ENCODE results near the gene SLA2.

SLA2 gene

DNA sequence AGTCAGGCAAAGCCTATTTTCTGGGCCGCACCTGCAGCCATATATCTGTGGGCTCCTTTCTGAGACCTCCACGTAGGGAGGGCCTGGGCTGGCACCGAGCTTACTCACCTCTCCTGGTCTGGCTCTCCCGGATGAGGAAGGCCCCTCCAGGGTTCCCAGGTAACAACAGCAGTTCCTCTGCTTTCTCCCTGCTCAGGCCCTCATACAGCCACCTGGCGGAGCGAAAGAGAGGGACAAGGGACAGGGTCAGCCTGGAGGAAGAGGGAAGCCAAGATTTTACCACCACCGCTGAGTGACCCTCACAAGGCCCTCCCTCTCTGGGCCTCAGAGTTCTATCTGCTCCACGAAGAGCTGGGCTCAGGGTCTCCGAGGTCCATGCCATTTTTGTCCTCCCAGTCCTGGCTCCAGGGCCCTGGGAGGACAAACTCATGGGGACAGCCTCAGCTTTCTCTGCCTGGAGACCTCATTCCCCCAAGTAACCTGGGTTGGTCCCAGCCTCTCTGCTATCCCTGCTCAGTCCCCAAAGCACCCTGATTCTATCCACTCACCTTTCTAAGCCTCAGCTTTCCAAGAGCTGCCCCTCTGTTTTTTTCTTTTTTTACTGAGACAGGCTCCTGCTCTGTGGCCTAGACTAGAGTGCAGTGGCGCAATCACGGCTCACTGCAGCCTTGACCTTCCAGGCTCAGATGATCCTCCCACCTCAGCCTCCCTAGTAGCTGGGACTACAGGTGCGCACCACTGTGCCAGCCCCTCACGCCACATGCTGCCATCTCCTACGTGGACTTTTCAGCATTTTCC is 13.3 kb downstream of the SLA2 start:
- Histone ChIP-seq H3K27me3 (ENCODE audit: control insufficient read depth, insufficient read depth, low read length, poor library complexity, severe bottlenecking) (no peaks in the 10 kb centered on the region), H3K4me3 (ENCODE audit: insufficient read depth, low read depth, low read length) (no peak overlapping the region), H3K27ac (ENCODE audit: insufficient read depth, low read depth, low read length, poor library complexity, severe bottlenecking) (no peak overlapping the region), H3K9me3 (ENCODE audit: control insufficient read depth, low read length) (no peaks in the 10 kb centered on the region), H3K36me3 (ENCODE audit: control insufficient read depth, insufficient read depth, low read length) (no peaks in the 10 kb centered on the region), H3K4me1 (ENCODE audit: control insufficient read depth, insufficient read depth, low read length) (no peaks in the 10 kb centered on the region)
- WGBS, 2 experiments: 80 to 82% methylated on average over 14 of the region's 14 CpGs

DNA sequence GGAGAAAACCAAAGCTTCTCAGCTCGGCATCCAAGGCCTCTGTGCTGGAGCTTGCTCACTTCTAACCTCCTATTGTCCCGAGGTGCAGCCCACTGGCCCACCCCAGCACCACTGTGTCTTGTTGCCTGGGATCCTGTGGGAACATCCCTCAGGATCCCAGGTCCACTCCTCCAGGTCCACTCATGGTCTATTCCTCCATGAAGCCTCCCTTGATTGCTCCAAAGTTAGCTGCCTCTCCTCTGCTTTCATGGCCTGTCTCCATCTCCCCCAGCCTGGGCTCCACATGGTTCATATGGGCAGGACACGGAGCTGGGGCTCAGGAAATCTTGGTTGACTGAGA is 13.9 kb downstream of the SLA2 start:
- Histone ChIP-seq H3K27ac (ENCODE audit: insufficient read depth, low read depth, low read length, poor library complexity, severe bottlenecking) (no peak overlapping the region), H3K36me3 (ENCODE audit: control insufficient read depth, insufficient read depth, low read length) (no peaks in the 10 kb centered on the region), H3K4me1 (ENCODE audit: control insufficient read depth, insufficient read depth, low read length) (no peaks in the 10 kb centered on the region), H3K4me3 (ENCODE audit: insufficient read depth, low read depth, low read length) (no peak overlapping the region), H3K9me3 (ENCODE audit: control insufficient read depth, low read length) (no peaks in the 10 kb centered on the region), H3K27me3 (ENCODE audit: control insufficient read depth, insufficient read depth, low read length, poor library complexity, severe bottlenecking) (no peaks in the 10 kb centered on the region)
- 86 to 89% methylated on average over 3 of the region's 3 CpGs for WGBS, 2 experiments

DNA sequence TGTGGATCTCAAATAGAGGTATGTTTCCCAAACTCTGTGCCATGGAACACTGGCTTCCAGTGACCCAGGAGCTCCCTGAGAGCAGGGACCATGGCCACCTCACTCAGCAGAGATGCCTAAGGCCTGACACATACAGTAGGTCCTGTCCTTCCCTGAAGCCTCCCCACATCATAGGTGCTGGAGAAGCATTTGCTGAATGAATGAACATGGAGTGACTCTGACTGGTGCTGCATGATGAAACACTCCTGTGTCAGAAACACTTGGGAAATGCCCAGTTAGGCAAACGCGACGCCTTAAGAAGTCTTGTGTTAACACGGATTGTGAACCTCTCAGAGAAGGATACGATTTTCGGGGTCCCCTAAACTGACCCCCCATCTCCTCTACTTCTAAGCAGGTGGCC is 14.3 kb downstream of the SLA2 start:
- no peaks in the 10 kb centered on the region for H3K9me3 ChIP-seq (ENCODE audit: control insufficient read depth, low read length)
- H3K27me3 ChIP-seq (ENCODE audit: control insufficient read depth, insufficient read depth, low read length, poor library complexity, severe bottlenecking): no peaks in the 10 kb centered on the region
- no peak overlapping the region for H3K4me3 ChIP-seq (ENCODE audit: insufficient read depth, low read depth, low read length)
- H3K36me3 ChIP-seq (ENCODE audit: control insufficient read depth, insufficient read depth, low read length): no peaks in the 10 kb centered on the region
- H3K4me1 ChIP-seq (ENCODE audit: control insufficient read depth, insufficient read depth, low read length): no peaks in the 10 kb centered on the region
- WGBS, 2 experiments: 95 to 96% methylated on average over 6 of the region's 6 CpGs
- no peak overlapping the region for H3K27ac ChIP-seq (ENCODE audit: insufficient read depth, low read depth, low read length, poor library complexity, severe bottlenecking)

DNA sequence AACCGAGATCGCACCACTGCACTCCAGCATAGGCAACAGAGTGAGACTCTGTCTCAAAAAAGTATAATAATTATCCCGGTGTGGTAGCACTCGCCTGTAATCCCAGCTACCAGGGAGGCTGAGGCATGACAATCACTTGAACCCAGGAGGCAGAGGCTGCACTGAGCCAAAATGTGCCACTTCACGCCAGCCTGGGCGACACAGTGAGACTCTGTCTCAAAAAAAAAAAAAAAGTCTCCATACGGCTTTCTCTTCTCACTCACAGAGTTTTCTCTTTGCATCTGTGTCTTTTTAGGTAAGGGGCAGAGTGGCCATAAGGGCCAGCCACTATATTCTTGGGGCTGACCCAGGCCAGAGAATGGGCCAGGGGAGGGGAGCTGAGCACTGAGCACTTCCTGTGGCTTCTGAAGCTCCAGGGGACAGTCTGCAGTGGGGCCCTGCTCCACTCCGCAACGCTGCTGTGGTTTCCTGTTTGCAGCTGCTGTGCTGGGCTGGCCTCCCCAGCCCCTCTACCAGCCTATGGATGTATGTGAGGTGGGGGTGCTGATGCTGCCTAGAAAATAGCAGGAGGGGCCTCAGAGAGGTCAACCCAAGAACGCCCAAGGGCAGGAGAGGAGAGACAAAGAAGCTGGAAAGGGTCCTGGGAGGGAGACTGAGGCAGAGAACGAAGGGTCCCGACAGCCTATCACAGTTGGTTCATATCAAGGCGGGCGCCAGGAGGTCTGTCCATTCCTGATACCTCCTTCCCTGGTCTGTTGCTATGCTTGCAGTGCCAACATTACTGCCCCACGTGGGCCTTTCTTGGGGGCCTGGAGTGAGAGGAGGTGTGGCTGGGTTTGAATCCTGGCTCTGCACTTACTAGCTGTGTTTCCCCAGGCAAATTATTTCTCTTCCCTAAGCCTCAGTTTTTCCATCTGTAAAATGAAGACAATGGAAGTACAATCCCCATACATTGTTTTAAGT is 16.0 kb downstream of the SLA2 start:
- Histone ChIP-seq H3K4me1 (ENCODE audit: control insufficient read depth, insufficient read depth, low read length) (no peaks in the 10 kb centered on the region), H3K9me3 (ENCODE audit: control insufficient read depth, low read length) (no peaks in the 10 kb centered on the region), H3K27me3 (ENCODE audit: control insufficient read depth, insufficient read depth, low read length, poor library complexity, severe bottlenecking) (no peaks in the 10 kb centered on the region), H3K36me3 (ENCODE audit: control insufficient read depth, insufficient read depth, low read length) (no peaks in the 10 kb centered on the region), H3K4me3 (ENCODE audit: insufficient read depth, low read depth, low read length) (no peak overlapping the region), H3K27ac (ENCODE audit: insufficient read depth, low read depth, low read length, poor library complexity, severe bottlenecking) (no peak overlapping the region)
- WGBS, 2 experiments: 87% methylated on average over 15 of the region's 15 CpGs

DNA sequence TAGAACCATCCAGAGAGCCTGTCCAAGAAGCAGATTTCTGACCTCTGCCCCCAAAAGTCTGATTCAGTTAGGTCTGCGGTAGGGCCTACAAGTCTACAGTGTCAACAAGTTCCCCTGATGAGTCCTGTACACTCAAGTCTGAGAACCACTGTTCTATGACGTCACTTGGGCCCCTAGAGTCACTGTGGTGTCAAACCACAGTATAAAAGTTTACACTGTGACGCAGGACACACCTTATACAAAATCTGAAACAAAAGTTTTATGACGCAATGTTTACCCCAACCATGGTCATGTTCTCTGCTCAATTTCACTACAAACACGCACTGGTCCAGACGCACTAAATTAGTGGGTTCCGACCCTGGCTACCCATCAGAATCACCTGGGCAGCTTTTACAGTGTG is 17.9 kb downstream of the SLA2 start:
- Histone ChIP-seq H3K4me3 (ENCODE audit: insufficient read depth, low read depth, low read length) (no peak overlapping the region), H3K9me3 (ENCODE audit: control insufficient read depth, low read length) (no peaks in the 10 kb centered on the region), H3K4me1 (ENCODE audit: control insufficient read depth, insufficient read depth, low read length) (no peaks in the 10 kb centered on the region), H3K27me3 (ENCODE audit: control insufficient read depth, insufficient read depth, low read length, poor library complexity, severe bottlenecking) (no peaks in the 10 kb centered on the region), H3K27ac (ENCODE audit: insufficient read depth, low read depth, low read length, poor library complexity, severe bottlenecking) (no peak overlapping the region), H3K36me3 (ENCODE audit: control insufficient read depth, insufficient read depth, low read length) (no peaks in the 10 kb centered on the region)
- 94% methylated on average over 7 of the region's 7 CpGs for WGBS, 2 experiments

DNA sequence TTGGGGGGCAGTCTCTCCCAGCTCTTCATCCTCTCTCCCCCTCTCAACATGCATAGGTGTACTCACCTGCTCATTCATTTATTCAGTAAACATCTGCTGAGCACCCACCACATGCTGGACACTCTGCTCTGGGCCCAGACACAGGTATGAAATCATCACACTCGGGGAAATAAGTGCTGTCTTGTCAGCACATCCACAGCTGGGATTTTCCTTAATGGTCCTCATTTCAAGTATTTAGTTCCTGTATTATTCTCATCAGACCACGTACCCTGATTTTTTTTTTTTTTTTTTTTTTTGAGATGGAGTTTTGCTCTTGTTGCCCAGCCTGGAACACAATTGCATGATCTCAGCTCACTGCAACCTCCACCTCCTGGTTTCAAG is 21.1 kb downstream of the SLA2 start:
- Histone ChIP-seq H3K4me1 (ENCODE audit: control insufficient read depth, insufficient read depth, low read length) (no peaks in the 10 kb centered on the region), H3K9me3 (ENCODE audit: control insufficient read depth, low read length) (no peaks in the 10 kb centered on the region), H3K27me3 (ENCODE audit: control insufficient read depth, insufficient read depth, low read length, poor library complexity, severe bottlenecking) (no peaks in the 10 kb centered on the region), H3K36me3 (ENCODE audit: control insufficient read depth, insufficient read depth, low read length) (no peaks in the 10 kb centered on the region), H3K4me3 (ENCODE audit: insufficient read depth, low read depth, low read length) (no peak overlapping the region), H3K27ac (ENCODE audit: insufficient read depth, low read depth, low read length, poor library complexity, severe bottlenecking) (no peak overlapping the region)
- WGBS, 2 experiments: 94 to 97% methylated on average over 1 to 2 of the region's 2 CpGs

DNA sequence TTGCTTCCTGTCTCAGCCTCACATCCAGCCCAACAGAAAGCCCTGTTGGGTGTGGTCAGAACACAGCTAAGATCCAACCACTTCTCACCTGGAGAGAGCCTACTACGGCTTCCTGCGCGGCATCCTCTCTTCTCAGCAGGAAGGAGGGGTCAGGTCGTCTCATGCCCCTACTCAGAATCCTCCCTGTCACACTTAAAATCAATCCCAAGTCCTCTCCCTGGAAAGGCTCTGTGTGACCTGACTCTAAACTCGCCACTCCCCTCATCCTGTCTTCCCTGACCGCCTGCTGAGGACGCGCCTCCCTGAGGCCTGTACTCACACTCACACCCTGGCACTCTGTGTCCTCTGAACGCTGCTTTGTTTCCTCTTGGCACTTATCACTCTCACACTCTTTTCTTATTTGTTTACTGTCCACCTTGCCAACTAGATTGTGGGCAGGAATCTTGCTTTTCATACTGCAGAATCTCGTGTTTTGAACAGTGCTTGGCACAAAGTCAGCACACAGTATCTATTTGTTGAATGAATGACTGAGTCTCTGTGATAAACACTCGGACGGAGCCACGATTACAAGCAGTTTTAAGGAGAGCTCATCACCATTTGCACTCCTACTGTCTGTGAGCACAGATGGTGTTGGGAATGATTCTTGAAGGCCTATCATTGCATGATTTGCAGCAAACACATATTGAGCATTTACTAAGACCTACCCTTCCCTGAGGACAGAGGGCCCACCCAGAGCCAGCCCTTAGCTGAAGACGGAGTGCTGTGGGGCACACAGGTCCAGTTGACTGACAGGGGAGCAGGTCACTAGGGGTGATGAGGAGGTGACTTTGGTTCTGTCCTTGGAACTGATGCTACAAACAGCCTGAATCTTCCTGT is 21.7 kb downstream of the SLA2 start:
- Histone ChIP-seq H3K9me3 (ENCODE audit: control insufficient read depth, low read length) (no peaks in the 10 kb centered on the region), H3K27me3 (ENCODE audit: control insufficient read depth, insufficient read depth, low read length, poor library complexity, severe bottlenecking) (no peaks in the 10 kb centered on the region), H3K4me3 (ENCODE audit: insufficient read depth, low read depth, low read length) (no peak overlapping the region), H3K36me3 (ENCODE audit: control insufficient read depth, insufficient read depth, low read length) (no peaks in the 10 kb centered on the region), H3K27ac (ENCODE audit: insufficient read depth, low read depth, low read length, poor library complexity, severe bottlenecking) (no peak overlapping the region), H3K4me1 (ENCODE audit: control insufficient read depth, insufficient read depth, low read length) (no peaks in the 10 kb centered on the region)
- 70 to 72% methylated on average over 14 of the region's 14 CpGs for WGBS, 2 experiments

DNA sequence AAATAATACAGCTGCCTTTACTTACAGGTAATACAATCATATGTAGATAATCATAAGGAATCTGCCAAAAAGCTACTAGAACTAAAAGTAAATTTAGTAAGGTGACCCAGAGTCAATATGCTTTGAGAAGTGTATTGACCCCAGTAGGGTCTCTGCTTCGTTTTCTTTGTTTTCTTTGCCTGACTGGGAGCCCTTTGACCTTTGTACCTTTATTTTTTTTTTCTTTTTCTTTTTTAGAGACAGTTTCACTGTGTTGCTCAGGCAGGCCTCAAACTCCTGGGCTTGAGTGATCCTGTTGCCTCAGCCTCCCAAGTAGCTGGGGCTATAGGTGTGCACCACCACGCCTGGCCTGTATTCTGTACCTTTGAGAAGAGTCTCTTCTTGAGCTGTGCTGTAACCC is 22.6 kb downstream of the SLA2 start:
- Histone ChIP-seq H3K27ac (ENCODE audit: insufficient read depth, low read depth, low read length, poor library complexity, severe bottlenecking) (no peak overlapping the region), H3K4me1 (ENCODE audit: control insufficient read depth, insufficient read depth, low read length) (no peaks in the 10 kb centered on the region), H3K9me3 (ENCODE audit: control insufficient read depth, low read length) (no peaks in the 10 kb centered on the region), H3K27me3 (ENCODE audit: control insufficient read depth, insufficient read depth, low read length, poor library complexity, severe bottlenecking) (no peaks in the 10 kb centered on the region), H3K4me3 (ENCODE audit: insufficient read depth, low read depth, low read length) (no peak overlapping the region), H3K36me3 (ENCODE audit: control insufficient read depth, insufficient read depth, low read length) (no peaks in the 10 kb centered on the region)
- 87 to 95% methylated on average over 2 of the region's 2 CpGs for WGBS, 2 experiments

DNA sequence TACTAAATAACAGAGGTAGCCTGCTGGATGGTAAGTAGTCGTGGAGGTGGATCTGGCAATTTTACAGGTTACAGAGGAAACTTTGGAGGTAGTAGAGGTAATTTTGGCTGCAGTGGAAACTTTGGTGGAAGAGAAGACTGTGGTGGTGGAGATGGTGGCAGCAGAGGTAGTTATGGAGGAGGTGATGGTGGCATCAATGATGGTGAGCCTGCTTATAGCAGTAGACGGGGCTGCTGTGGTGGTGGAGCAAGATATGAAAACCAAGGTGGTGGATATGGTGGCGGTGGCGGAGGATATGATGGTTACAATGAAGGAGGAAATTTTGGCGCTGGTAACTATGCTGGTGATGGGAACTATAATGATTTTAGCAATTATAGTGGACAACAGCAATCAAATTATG is 25.1 kb downstream of the SLA2 start:
- no peaks in the 10 kb centered on the region for H3K4me1 ChIP-seq (ENCODE audit: control insufficient read depth, insufficient read depth, low read length)
- WGBS, 2 experiments: 94 to 95% methylated on average over 5 of the region's 5 CpGs
- no peaks in the 10 kb centered on the region for H3K9me3 ChIP-seq (ENCODE audit: control insufficient read depth, low read length)
- no peak overlapping the region for H3K27ac ChIP-seq (ENCODE audit: insufficient read depth, low read depth, low read length, poor library complexity, severe bottlenecking)
- H3K27me3 ChIP-seq (ENCODE audit: control insufficient read depth, insufficient read depth, low read length, poor library complexity, severe bottlenecking): no peaks in the 10 kb centered on the region
- H3K4me3 ChIP-seq (ENCODE audit: insufficient read depth, low read depth, low read length): no peak overlapping the region
- no peaks in the 10 kb centered on the region for H3K36me3 ChIP-seq (ENCODE audit: control insufficient read depth, insufficient read depth, low read length)
